Measurements from ENCODE around the gene GNG2. TPM values are rescaled to one million over a fixed set of nuclear protein-coding genes. Genes with fewer than 3 reads are reported as not detected.

Gene GNG2
- total and polyA plus RNA-seq, 10 of the 15 experiments (the other 5 are each of a cell fraction or from before 2014, with no cell fraction given) = 31.6 to 114 (median 66.4) TPM

DNA sequence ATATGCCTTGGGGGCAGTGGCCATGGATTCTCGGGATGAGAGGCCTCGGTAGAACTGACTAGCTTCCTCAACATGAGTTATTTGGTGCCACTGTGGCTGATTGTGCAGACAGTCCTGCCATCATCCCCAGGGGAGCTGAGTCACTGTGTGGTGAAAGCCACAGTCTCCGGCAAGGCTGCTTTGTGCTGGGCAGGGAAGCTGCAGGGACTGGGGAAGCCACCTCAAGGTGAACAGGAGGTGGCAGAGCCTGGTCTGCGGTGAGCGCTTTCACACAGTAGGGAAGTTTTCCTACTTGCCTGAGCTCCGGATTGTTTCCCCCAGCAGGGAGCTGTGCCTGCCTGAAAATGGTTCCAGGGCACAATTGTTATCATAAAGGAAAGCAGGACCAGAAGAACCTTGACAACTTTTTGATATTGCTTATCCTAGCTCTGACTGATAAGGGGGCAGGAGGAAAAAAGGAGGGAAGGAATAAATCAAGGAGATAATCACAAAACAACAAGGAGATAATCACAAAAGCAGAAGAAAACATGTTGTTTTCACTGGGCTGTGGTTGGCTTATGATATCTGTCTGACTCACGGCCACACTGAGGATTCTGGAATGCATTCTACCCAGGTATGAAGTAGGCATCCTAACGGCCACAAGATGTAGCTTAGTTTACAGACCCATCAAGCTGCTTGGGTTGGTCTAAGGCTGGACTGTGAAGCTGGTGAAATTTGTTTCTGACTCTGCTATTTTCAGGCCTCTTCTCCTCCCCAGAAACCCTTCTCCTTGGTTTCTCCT is 32.2 kb upstream of the GNG2 start (continued):
- TF ChIP-seq, protein P1, sequence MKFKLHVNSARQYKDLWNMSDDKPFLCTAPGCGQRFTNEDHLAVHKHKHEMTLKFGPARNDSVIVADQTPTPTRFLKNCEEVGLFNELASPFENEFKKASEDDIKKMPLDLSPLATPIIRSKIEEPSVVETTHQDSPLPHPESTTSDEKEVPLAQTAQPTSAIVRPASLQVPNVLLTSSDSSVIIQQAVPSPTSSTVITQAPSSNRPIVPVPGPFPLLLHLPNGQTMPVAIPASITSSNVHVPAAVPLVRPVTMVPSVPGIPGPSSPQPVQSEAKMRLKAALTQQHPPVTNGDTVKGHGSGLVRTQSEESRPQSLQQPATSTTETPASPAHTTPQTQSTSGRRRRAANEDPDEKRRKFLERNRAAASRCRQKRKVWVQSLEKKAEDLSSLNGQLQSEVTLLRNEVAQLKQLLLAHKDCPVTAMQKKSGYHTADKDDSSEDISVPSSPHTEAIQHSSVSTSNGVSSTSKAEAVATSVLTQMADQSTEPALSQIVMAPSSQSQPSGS (IDR thresholded peaks at IDR 0.05; ENCODE audit: low read length) = no peak
- no peak for TF ChIP-seq POLR2AphosphoS5 (IDR thresholded peaks at IDR 0.05; ENCODE audit: low read length)
- no peak for TF ChIP-seq ATF7 (IDR thresholded peaks at IDR 0.05; ENCODE audit: low read depth)
- TF ChIP-seq NRF1 (conservative IDR thresholded peaks at IDR 0.05; ENCODE audit: low read depth, low read length) = no peak
- TF ChIP-seq, protein P2, sequence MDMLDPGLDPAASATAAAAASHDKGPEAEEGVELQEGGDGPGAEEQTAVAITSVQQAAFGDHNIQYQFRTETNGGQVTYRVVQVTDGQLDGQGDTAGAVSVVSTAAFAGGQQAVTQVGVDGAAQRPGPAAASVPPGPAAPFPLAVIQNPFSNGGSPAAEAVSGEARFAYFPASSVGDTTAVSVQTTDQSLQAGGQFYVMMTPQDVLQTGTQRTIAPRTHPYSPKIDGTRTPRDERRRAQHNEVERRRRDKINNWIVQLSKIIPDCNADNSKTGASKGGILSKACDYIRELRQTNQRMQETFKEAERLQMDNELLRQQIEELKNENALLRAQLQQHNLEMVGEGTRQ (IDR thresholded peaks at IDR 0.05; ENCODE audit: borderline replicate concordance, low read depth, low read length) = no peak
- TF ChIP-seq RBBP5 (conservative IDR thresholded peaks at IDR 0.05) = no peak
- no peak for TF ChIP-seq SMAD1 (IDR thresholded peaks at IDR 0.05; ENCODE audit: low read depth, partially characterized antibody)
- TF ChIP-seq TBL1XR1 (IDR thresholded peaks at IDR 0.05; ENCODE audit: low read depth, low read length) = 0 out of 2 replicates have a peak, but pooled peaks have one; percentile 38
- TF ChIP-seq, protein P3, sequence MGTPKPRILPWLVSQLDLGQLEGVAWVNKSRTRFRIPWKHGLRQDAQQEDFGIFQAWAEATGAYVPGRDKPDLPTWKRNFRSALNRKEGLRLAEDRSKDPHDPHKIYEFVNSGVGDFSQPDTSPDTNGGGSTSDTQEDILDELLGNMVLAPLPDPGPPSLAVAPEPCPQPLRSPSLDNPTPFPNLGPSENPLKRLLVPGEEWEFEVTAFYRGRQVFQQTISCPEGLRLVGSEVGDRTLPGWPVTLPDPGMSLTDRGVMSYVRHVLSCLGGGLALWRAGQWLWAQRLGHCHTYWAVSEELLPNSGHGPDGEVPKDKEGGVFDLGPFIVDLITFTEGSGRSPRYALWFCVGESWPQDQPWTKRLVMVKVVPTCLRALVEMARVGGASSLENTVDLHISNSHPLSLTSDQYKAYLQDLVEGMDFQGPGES (IDR thresholded peaks at IDR 0.05) = no peak
- no peak for TF ChIP-seq JUNB (IDR thresholded peaks at IDR 0.05)
- TF ChIP-seq, protein P4, sequence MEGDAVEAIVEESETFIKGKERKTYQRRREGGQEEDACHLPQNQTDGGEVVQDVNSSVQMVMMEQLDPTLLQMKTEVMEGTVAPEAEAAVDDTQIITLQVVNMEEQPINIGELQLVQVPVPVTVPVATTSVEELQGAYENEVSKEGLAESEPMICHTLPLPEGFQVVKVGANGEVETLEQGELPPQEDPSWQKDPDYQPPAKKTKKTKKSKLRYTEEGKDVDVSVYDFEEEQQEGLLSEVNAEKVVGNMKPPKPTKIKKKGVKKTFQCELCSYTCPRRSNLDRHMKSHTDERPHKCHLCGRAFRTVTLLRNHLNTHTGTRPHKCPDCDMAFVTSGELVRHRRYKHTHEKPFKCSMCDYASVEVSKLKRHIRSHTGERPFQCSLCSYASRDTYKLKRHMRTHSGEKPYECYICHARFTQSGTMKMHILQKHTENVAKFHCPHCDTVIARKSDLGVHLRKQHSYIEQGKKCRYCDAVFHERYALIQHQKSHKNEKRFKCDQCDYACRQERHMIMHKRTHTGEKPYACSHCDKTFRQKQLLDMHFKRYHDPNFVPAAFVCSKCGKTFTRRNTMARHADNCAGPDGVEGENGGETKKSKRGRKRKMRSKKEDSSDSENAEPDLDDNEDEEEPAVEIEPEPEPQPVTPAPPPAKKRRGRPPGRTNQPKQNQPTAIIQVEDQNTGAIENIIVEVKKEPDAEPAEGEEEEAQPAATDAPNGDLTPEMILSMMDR (IDR thresholded peaks at IDR 0.05 in 2 of 3, conservative IDR thresholded peaks at IDR 0.05 in 1 of 3; ENCODE audit: control insufficient read depth in 2 of 3, extremely low read depth in 1 of 3, insufficient read depth in 1 of 3, low read depth in 3 of 3, low read length in 3 of 3) = peak in 1 of 3 experiments; percentile 26; a peak in 2 of 6 replicates
- no peak for TF ChIP-seq YBX1 (IDR thresholded peaks at IDR 0.05)
- TF ChIP-seq, protein P5, sequence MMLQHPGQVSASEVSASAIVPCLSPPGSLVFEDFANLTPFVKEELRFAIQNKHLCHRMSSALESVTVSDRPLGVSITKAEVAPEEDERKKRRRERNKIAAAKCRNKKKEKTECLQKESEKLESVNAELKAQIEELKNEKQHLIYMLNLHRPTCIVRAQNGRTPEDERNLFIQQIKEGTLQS (IDR thresholded peaks at IDR 0.05; ENCODE audit: borderline replicate concordance, extremely low read depth, low read depth, low read length) = no peak
- no peak for TF ChIP-seq STAT3 (IDR thresholded peaks at IDR 0.05; ENCODE audit: low read depth, low read length)
- TF ChIP-seq, protein P6, sequence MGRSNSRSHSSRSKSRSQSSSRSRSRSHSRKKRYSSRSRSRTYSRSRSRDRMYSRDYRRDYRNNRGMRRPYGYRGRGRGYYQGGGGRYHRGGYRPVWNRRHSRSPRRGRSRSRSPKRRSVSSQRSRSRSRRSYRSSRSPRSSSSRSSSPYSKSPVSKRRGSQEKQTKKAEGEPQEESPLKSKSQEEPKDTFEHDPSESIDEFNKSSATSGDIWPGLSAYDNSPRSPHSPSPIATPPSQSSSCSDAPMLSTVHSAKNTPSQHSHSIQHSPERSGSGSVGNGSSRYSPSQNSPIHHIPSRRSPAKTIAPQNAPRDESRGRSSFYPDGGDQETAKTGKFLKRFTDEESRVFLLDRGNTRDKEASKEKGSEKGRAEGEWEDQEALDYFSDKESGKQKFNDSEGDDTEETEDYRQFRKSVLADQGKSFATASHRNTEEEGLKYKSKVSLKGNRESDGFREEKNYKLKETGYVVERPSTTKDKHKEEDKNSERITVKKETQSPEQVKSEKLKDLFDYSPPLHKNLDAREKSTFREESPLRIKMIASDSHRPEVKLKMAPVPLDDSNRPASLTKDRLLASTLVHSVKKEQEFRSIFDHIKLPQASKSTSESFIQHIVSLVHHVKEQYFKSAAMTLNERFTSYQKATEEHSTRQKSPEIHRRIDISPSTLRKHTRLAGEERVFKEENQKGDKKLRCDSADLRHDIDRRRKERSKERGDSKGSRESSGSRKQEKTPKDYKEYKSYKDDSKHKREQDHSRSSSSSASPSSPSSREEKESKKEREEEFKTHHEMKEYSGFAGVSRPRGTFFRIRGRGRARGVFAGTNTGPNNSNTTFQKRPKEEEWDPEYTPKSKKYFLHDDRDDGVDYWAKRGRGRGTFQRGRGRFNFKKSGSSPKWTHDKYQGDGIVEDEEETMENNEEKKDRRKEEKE (IDR thresholded peaks at IDR 0.05) = no peak
- TF ChIP-seq GATAD2B (conservative IDR thresholded peaks at IDR 0.05; ENCODE audit: low read depth) = no peak; the same call in 1 of the 2 replicates
- no peak for TF ChIP-seq SUPT20H (IDR thresholded peaks at IDR 0.05; ENCODE audit: borderline replicate concordance, control insufficient read depth, low read depth, low read length)
- TF ChIP-seq HCFC1 (IDR thresholded peaks at IDR 0.05; ENCODE audit: low read length) = no peak
- TF ChIP-seq TCF7 (IDR thresholded peaks at IDR 0.05; ENCODE audit: borderline replicate concordance) = no peak
- TF ChIP-seq KAT2A (conservative IDR thresholded peaks at IDR 0.05; ENCODE audit: control insufficient read depth, low read depth, low read length) = no peak
